DMS53 treated with DMSO at 0.1 percent for 48 hours (cell line): ENCODE results near the gene PIP4K2A.
A peak's percentile ranks its signal among the peaks of the same experiment; 100 is the strongest.
"Not testable (repeated sequence)": the region's sequence is repeated elsewhere in the genome, so short reads cannot be mapped to it uniquely, and the experiment has no call there.

Experiments used
- DNase-seq: peaks from one replicate; lab custom pipeline; 2025; ENCODE audit not compliant: unreplicated experiment; lab: John Stamatoyannopoulos, UW

Gene PIP4K2A

GRCh38 chr10:22527520-22527919, 186.9 kb downstream of the PIP4K2A start:
- DNase-seq = no peak

- not testable (repeated sequence) for DNase-seq
These were observed 190.0 kb downstream of the PIP4K2A start for GRCh38 chr10:22524333-22524732.

- DNase-seq = not testable (repeated sequence)
These were observed 193.7 kb downstream of the PIP4K2A start for GRCh38 chr10:22520645-22521044.

GRCh38 chr10:22518167-22518724, 196.1 kb downstream of the PIP4K2A start:
- DNase-seq = peak; percentile 33

GRCh38 chr10:22515009-22515408, 199.4 kb downstream of the PIP4K2A start:
- no peak for DNase-seq

- DNase-seq = not testable (repeated sequence)
These were observed 200.0 kb downstream of the PIP4K2A start for GRCh38 chr10:22514414-22514758.

GRCh38 chr10:22513483-22514413, 200.6 kb downstream of the PIP4K2A start:
- peak; percentile 41 for DNase-seq

GRCh38 chr10:22512015-22512414, 202.4 kb downstream of the PIP4K2A start:
- not testable (repeated sequence) for DNase-seq

GRCh38 chr10:22508214-22508613, 206.2 kb downstream of the PIP4K2A start:
- DNase-seq = not testable (repeated sequence)

- no peak for DNase-seq
These were observed 208.3 kb downstream of the PIP4K2A start for GRCh38 chr10:22505911-22506685.

GRCh38 chr10:22504766-22505165, 209.6 kb downstream of the PIP4K2A start:
- no peak for DNase-seq

- no peak for DNase-seq
These were observed 210.9 kb downstream of the PIP4K2A start for GRCh38 chr10:22503315-22504088.

- DNase-seq = no peak
These were observed 212.5 kb downstream of the PIP4K2A start for GRCh38 chr10:22501863-22502262.

GRCh38 chr10:22501413-22501812, 213.0 kb downstream of the PIP4K2A start:
- DNase-seq = no peak

- no peak for DNase-seq
These were observed 213.6 kb downstream of the PIP4K2A start for GRCh38 chr10:22500656-22501340.

GRCh38 chr10:22499973-22500372, 214.4 kb downstream of the PIP4K2A start:
- not testable (repeated sequence) for DNase-seq

- DNase-seq = no peak
These were observed 219.0 kb downstream of the PIP4K2A start for GRCh38 chr10:22495396-22495795.

GRCh38 chr10:22494007-22494406, 220.4 kb downstream of the PIP4K2A start:
- DNase-seq = no peak

GRCh38 chr10:22491931-22492615, 222.3 kb downstream of the PIP4K2A start:
- DNase-seq = no peak

GRCh38 chr10:22491480-22491879, 222.9 kb downstream of the PIP4K2A start:
- no peak for DNase-seq
